HUES64 (cell line): ENCODE data around the gene SLC43A1.

Experiments
- H3K27ac ChIP-seq: 2 replicates; pipeline ENCODE4 v1.7.0; 2013; ENCODE audit warnings: low read depth, low read length, inconsistent platforms
- H3K27me3 ChIP-seq: 2 replicates; pipeline ENCODE4 v1.6.1; 2013; ENCODE audit warnings: mild to moderate bottlenecking, low read length; ENCODE audit not compliant: insufficient read depth
- H3K36me3 ChIP-seq: 2 replicates; pipeline ENCODE4 v1.6.1; 2013; ENCODE audit warnings: mild to moderate bottlenecking, low read length; ENCODE audit not compliant: insufficient read depth
- H3K4me1 ChIP-seq: 2 replicates; pipeline ENCODE4 v1.6.1; 2013; ENCODE audit warnings: mild to moderate bottlenecking, low read length, moderate library complexity; ENCODE audit not compliant: insufficient read depth
- H3K4me3 ChIP-seq: 2 replicates; pipeline ENCODE4 v1.5.1; 2013; ENCODE audit warnings: mild to moderate bottlenecking, low read length, moderate library complexity
- H3K9ac ChIP-seq: 2 replicates; pipeline ENCODE4 v1.6.1; 2013; ENCODE audit warnings: mild to moderate bottlenecking, low read depth, low read length
- H3K9me3 ChIP-seq: 2 replicates; pipeline ENCODE4 v1.6.1; 2013; ENCODE audit warnings: low read depth, low read length; ENCODE audit not compliant: insufficient read depth
- WGBS: fragments of 150-250, 120-280 bp; methylation state at CpG from one replicate; pipeline ENCODE4 v1.1.7; 2013; ENCODE audit warnings: missing lambda C conversion rate; 5-methylcytosine and 5-hydroxymethylcytosine counted together

SLC43A1 gene

GRCh38 chr11:57496109-57496820, 19.2 kb downstream of the SLC43A1 start:
- Histone ChIP-seq H3K36me3 (peaks cover 9% of the 10 kb centered on the region; the same call in 1 of the 2 replicates), H3K4me1 (peaks cover 11% of the 10 kb centered on the region), H3K27me3 (no peaks in the 10 kb centered on the region), H3K9me3 (no peaks in the 10 kb centered on the region), H3K9ac (no peak overlapping the region), H3K27ac (no peak overlapping the region), H3K4me3 (no peak overlapping the region)
- 96% methylated on average over 8 of the region's 9 CpGs for WGBS

- H3K4me3 ChIP-seq, result no peak overlapping the region
- H3K9me3 ChIP-seq, result no peaks in the 10 kb centered on the region
- peaks cover 3% of the 10 kb centered on the region; the same call in 1 of the 2 replicates for H3K4me1 ChIP-seq
- peak overlapping the region; percentile 69; the same call in 1 of the 2 replicates for H3K9ac ChIP-seq
- WGBS, result 82% methylated on average over 15 of the region's 15 CpGs
- peaks cover 9% of the 10 kb centered on the region; the same call in 1 of the 2 replicates for H3K36me3 ChIP-seq
- peak overlapping the region; percentile 86 for H3K27ac ChIP-seq
- no peaks in the 10 kb centered on the region for H3K27me3 ChIP-seq
Observed at GRCh38 chr11:57493507-57494503, 21.7 kb downstream of the SLC43A1 start.

GRCh38 chr11:57491371-57492061, 24.0 kb downstream of the SLC43A1 start:
- peaks cover 9% of the 10 kb centered on the region; the same call in 1 of the 2 replicates for H3K36me3 ChIP-seq

DNA sequence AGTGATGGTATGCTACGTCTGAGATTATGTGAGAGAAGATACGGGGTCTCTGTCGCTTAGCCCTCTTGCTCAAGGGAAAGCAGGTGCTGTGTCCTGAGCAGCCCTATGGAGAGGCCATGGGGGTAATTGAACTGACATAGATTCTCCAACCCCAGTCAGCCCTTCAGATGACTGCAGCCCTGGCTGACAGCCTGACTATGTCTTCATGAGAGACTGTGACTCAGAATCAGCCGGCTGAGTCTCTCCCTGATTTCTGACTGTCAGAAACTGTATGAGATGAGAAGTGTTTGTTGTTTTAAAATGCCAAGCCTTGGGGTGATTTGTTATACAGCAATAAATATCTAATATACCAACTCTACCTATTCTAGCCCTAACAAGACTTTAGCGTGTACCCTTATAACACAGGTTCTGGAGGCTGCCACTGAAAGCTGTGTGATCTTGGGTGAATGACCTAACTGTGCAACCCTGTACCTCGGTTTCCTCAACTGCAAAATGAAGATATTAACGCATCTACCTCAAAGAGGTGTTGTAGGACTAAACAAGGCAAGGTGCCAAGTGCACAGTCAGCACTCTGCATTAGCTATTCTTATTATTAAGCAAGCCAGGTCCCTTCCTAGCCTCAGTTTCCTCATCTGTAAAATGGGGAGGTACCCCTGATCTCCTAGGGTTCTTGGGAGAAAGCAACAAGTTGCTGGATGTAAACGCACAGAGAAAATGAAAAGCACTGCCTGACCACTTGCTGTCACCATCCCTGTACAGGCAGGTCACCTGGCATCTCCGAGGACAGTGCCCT, 24.9 kb downstream of the SLC43A1 start:
- Histone ChIP-seq H3K4me1 (peaks cover 3% of the 10 kb centered on the region; the same call in 1 of the 2 replicates), H3K4me3 (no peak overlapping the region), H3K27ac (no peak overlapping the region), H3K36me3 (peaks cover 7% of the 10 kb centered on the region; the same call in 1 of the 2 replicates), H3K9ac (no peak overlapping the region), H3K9me3 (no peaks in the 10 kb centered on the region), H3K27me3 (no peaks in the 10 kb centered on the region)
- 90% methylated on average over 9 of the region's 9 CpGs for WGBS

More at GRCh38 chr11:57491371-57492061, 24.0 kb downstream of the SLC43A1 start:
- Histone ChIP-seq H3K27ac (no peak overlapping the region), H3K27me3 (no peaks in the 10 kb centered on the region), H3K9ac (no peak overlapping the region), H3K4me1 (peaks cover 3% of the 10 kb centered on the region; the same call in 1 of the 2 replicates), H3K4me3 (no peak overlapping the region), H3K9me3 (no peaks in the 10 kb centered on the region)
- 82% methylated on average over 11 of the region's 11 CpGs for WGBS

GRCh38 chr11:57487920-57488659, 27.4 kb downstream of the SLC43A1 start:
- 95% methylated on average over 6 of the region's 6 CpGs for WGBS
- no peak overlapping the region for H3K9ac ChIP-seq
- H3K4me1 ChIP-seq, result peaks cover 4% of the 10 kb centered on the region; the same call in 1 of the 2 replicates
- H3K27ac ChIP-seq, result no peak overlapping the region
- H3K36me3 ChIP-seq, result peaks cover 3% of the 10 kb centered on the region; the same call in 1 of the 2 replicates
- no peaks in the 10 kb centered on the region for H3K9me3 ChIP-seq
- no peak overlapping the region for H3K4me3 ChIP-seq
- H3K27me3 ChIP-seq, result peaks cover 9% of the 10 kb centered on the region; the same call in 1 of the 2 replicates

DNA sequence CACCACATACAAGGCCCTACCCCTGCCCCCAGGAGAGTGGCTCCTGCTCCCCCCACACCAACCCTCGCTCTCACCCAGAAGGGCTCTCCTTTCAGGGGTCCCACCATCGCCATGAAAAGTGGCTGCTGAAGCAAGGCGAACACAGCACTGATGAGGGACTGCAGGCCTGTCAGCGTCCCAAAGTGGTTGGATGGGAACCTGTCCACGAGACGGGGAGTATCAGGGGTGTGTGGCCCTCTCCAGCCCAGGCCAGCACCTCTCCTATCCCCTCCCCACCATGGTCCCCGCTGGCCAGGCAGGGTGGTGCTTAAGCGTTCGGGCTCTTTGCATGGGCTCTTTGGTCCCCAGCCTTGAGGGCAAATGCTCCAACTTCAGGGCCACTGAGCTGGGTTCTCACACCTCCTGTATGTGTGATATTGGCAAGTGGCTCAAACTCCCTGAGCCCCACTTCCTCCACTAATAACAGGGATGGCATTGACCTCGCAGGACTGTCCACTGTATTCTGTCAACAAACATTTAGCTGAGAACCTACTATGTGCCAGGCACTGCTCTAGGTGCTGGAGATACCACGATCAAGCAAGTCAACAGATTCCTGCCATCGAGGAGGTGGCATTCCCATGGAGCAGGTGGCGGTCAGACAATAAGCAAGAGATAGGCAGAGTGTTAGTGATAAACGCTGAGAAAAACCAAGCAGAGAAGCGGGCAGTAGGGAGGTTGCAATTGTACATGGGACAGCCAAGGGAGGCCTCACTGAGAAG, 28.3 kb downstream of the SLC43A1 start:
- Histone ChIP-seq H3K9ac (no peak overlapping the region), H3K36me3 (peaks cover 3% of the 10 kb centered on the region; the same call in 1 of the 2 replicates), H3K9me3 (no peaks in the 10 kb centered on the region), H3K27me3 (peaks cover 18% of the 10 kb centered on the region), H3K4me3 (no peak overlapping the region), H3K4me1 (peaks cover 4% of the 10 kb centered on the region; the same call in 1 of the 2 replicates), H3K27ac (no peak overlapping the region)
- WGBS, result 95% methylated on average over 15 of the region's 15 CpGs

- H3K4me1 ChIP-seq, result peaks cover 7% of the 10 kb centered on the region
- H3K4me3 ChIP-seq, result no peak overlapping the region
- H3K36me3 ChIP-seq, result peaks cover 3% of the 10 kb centered on the region; the same call in 1 of the 2 replicates
- no peak overlapping the region for H3K27ac ChIP-seq
- no peaks in the 10 kb centered on the region for H3K9me3 ChIP-seq
- H3K9ac ChIP-seq, result no peak overlapping the region
- H3K27me3 ChIP-seq, result peaks cover 34% of the 10 kb centered on the region
- 94% methylated on average over 9 of the region's 10 CpGs for WGBS
Observed at GRCh38 chr11:57485217-57485990, 30.1 kb downstream of the SLC43A1 start.

DNA sequence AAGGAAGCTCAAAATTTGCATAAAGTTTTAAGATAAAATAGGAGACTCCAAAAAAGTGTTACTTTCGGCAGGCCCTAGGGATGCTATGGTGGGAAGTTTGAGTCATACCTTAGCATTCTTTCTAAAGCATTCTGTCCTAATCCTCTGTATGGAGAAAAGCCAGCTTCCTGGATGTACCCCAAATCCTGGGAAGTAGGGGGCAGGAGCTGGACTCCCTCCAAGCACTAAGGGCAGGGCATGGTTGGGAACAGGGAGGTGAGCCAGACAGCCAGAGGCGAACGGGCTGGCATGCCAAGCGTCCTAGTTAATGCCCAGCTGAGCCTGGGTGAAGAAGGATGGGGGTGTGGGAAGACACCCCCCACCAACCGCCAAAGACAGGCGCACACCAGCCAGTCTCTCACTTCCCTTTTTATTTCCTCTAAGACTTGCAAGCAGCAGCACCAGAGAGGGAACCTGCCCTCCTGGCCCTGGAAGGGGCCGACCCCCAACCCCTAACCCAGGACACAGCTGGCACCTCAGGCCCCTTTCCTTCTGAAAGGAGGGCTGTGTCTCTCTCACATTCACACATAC, 31.3 kb downstream of the SLC43A1 start:
- H3K27ac ChIP-seq, result no peak overlapping the region
- no peaks in the 10 kb centered on the region for H3K9me3 ChIP-seq
- no peak overlapping the region for H3K9ac ChIP-seq
- peaks cover 3% of the 10 kb centered on the region; the same call in 1 of the 2 replicates for H3K36me3 ChIP-seq
- no peak overlapping the region for H3K4me3 ChIP-seq
- H3K27me3 ChIP-seq, result peaks cover 34% of the 10 kb centered on the region
- peaks cover 7% of the 10 kb centered on the region for H3K4me1 ChIP-seq
- 78% methylated on average over 6 of the region's 7 CpGs for WGBS
